ENCODE results near the gene ZCCHC14.
A peak's percentile ranks its signal among the peaks of the same experiment; 100 is the strongest.

ZCCHC14 gene

DNA sequence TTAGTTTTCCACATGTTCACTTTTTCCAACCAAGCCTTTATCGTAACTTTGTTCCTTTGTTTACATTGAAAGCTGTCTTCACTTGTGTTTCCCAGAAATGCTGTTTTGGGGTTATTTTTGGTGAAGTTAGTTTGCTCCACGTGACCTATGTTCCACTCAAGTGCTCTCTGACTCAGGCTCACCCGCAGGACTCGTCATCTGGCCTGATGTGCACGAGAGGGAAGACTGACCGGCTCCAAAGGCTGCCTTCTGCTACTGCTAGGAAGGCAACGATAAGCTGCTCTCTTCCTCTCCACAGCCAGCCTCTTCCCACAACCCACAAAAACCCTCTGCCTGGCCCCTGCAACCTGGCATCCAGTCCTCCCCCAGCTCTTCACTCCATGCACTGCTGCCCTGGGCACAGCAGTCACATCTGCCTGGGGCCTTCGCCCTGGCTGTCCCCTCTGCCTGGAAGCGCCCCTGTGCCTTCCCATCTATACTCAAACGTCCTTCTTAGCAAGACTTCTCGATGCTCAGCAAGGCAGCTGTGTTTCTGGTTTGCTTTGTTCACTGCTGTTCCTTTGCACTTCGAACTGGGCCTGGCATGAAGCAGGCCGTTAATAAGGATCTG, 28.0 kb downstream of the ZCCHC14 start:
- peak overlapping the region; percentile 47 for H3K4me2 ChIP-seq (ENCODE audit: low read length)

DNA sequence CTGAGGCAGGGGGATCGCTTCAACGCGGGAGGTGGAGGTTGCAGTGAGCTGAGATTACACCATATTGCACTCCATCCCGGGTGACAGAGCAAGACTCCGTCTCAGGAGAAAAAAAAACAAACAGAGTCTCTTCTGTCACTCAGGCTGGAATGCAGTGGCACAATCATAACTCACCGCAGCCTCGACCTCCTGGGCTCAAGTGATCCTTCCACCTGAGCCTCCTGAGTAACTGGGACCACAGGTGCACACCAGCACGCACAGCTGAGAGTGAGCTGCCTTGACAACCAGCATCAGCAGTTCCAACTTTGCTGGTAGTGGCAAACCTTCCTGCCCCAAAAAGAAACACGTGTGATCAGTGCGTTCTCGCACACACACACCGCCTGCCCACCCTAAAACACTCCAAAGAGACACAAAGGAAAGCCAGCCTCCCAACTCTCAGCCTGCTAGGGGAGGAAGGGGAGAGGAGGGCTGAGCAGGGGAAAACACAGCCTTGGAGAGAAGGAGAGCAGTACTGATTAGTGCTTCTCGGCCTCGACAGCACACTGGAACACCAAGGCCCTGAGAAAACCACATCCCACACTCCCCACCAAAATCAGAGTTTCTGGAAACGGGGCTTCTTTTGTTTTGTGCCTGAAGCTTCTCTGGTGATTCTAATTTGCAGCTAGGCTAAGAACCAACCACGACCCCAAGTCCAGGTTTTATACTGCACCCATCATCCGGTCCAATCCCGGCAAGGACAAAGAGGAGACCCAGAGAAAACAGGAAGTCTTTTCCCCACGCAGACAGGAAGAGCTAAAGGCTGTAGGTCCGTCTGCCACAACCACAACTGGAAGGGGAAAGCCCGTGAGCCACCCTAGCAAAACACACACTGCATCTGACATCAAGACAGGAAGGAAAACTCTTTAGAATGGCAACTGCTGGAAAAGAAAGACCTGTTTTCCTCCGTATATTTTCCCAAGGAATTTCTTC, 28.8 kb downstream of the ZCCHC14 start:
- no peaks in the 10 kb centered on the region for H4K20me1 ChIP-seq (ENCODE audit: control insufficient read depth, insufficient read depth, low read depth, low read length)
- H3K4me2 ChIP-seq (ENCODE audit: low read length), result peak overlapping the region; percentile 47
- H3F3A ChIP-seq (ENCODE audit: control insufficient read depth, insufficient read depth), result no peaks in the 10 kb centered on the region
- H3K27ac ChIP-seq (ENCODE audit: low read depth, low read length), result peak overlapping the region; percentile 53
- H3K9me3 ChIP-seq (ENCODE audit: control insufficient read depth, insufficient read depth, low read length), result no peaks in the 10 kb centered on the region
- H3K9me2 ChIP-seq (replicated peaks; ENCODE audit: control insufficient read depth, low read length), result no peaks in the 10 kb centered on the region
- H3K4me1 ChIP-seq (ENCODE audit: control insufficient read depth, low read length), result peaks cover 37% of the 10 kb centered on the region
- H3K4me3 ChIP-seq (ENCODE audit: low read length), result peak overlapping the region; percentile 29
- TF ChIP-seq EZH2phosphoT487 (IDR thresholded peaks at IDR 0.05; ENCODE audit: borderline replicate concordance, low read length), result no peak
- TF ChIP-seq, protein P1, sequence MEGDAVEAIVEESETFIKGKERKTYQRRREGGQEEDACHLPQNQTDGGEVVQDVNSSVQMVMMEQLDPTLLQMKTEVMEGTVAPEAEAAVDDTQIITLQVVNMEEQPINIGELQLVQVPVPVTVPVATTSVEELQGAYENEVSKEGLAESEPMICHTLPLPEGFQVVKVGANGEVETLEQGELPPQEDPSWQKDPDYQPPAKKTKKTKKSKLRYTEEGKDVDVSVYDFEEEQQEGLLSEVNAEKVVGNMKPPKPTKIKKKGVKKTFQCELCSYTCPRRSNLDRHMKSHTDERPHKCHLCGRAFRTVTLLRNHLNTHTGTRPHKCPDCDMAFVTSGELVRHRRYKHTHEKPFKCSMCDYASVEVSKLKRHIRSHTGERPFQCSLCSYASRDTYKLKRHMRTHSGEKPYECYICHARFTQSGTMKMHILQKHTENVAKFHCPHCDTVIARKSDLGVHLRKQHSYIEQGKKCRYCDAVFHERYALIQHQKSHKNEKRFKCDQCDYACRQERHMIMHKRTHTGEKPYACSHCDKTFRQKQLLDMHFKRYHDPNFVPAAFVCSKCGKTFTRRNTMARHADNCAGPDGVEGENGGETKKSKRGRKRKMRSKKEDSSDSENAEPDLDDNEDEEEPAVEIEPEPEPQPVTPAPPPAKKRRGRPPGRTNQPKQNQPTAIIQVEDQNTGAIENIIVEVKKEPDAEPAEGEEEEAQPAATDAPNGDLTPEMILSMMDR (IDR thresholded peaks at IDR 0.05; ENCODE audit: low read depth, low read length, poor library complexity, severe bottlenecking), result no peak
- H3K79me2 ChIP-seq (ENCODE audit: control insufficient read depth, low read length), result peaks cover 12% of the 10 kb centered on the region
- H3K27me3 ChIP-seq (ENCODE audit: control insufficient read depth, low read length), result no peaks in the 10 kb centered on the region
- H3K36me3 ChIP-seq (ENCODE audit: control insufficient read depth, low read length), result no peaks in the 10 kb centered on the region

More for the DNA sequence above, 28.0 kb downstream of the ZCCHC14 start:
- Histone ChIP-seq H3K27me3 (ENCODE audit: control insufficient read depth, low read length) (no peaks in the 10 kb centered on the region), H3F3A (ENCODE audit: control insufficient read depth, insufficient read depth) (no peaks in the 10 kb centered on the region), H3K27ac (ENCODE audit: low read depth, low read length) (peak overlapping the region; percentile 53), H3K9me3 (ENCODE audit: control insufficient read depth, insufficient read depth, low read length) (no peaks in the 10 kb centered on the region), H3K4me3 (ENCODE audit: low read length) (peak overlapping the region; percentile 29), H4K20me1 (ENCODE audit: control insufficient read depth, insufficient read depth, low read depth, low read length) (no peaks in the 10 kb centered on the region), H3K4me1 (ENCODE audit: control insufficient read depth, low read length) (peaks cover 37% of the 10 kb centered on the region), H3K79me2 (ENCODE audit: control insufficient read depth, low read length) (peaks cover 12% of the 10 kb centered on the region), H3K9me2 (replicated peaks; ENCODE audit: control insufficient read depth, low read length) (no peaks in the 10 kb centered on the region), H3K36me3 (ENCODE audit: control insufficient read depth, low read length) (no peaks in the 10 kb centered on the region)
- TF ChIP-seq EZH2phosphoT487 (IDR thresholded peaks at IDR 0.05; ENCODE audit: borderline replicate concordance, low read length), result no peak
- TF ChIP-seq, protein P1 (IDR thresholded peaks at IDR 0.05; ENCODE audit: low read depth, low read length, poor library complexity, severe bottlenecking), result no peak

DNA sequence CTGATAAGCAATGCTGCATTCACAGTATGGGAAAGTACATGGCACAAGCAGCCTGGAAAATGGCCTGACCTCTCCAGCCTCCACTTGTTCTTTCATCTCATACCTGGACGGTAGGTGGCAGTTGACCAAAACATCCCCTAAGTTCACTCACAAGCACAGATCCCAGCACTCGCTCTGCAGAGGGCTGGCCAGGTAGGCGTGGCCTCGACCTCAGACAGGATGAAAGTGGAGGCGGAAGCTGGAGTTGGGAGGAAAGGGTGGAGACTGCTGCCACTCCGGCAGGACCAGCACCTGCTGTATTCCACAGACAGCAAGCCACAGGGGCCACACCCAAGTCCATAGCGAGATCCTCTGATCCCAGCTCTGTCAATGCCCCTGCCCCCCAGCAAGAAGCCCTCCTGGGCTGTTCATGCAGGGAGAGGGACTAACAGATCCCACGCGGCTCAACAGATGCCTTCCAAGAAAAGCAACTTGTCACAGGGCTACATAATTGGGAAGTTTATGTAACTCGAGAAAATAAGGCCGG, 31.3 kb downstream of the ZCCHC14 start:
- no peak for TF ChIP-seq EZH2phosphoT487 (IDR thresholded peaks at IDR 0.05; ENCODE audit: borderline replicate concordance, low read length)
- TF ChIP-seq, protein P1 (IDR thresholded peaks at IDR 0.05; ENCODE audit: low read depth, low read length, poor library complexity, severe bottlenecking), result peak; percentile 68
- Histone ChIP-seq H3K9me2 (replicated peaks; ENCODE audit: control insufficient read depth, low read length) (no peaks in the 10 kb centered on the region), H3F3A (ENCODE audit: control insufficient read depth, insufficient read depth) (no peaks in the 10 kb centered on the region), H3K36me3 (ENCODE audit: control insufficient read depth, low read length) (no peaks in the 10 kb centered on the region), H4K20me1 (ENCODE audit: control insufficient read depth, insufficient read depth, low read depth, low read length) (no peaks in the 10 kb centered on the region), H3K4me2 (ENCODE audit: low read length) (peak overlapping the region; percentile 64), H3K9me3 (ENCODE audit: control insufficient read depth, insufficient read depth, low read length) (no peaks in the 10 kb centered on the region), H3K27ac (ENCODE audit: low read depth, low read length) (no peak overlapping the region), H3K27me3 (ENCODE audit: control insufficient read depth, low read length) (no peaks in the 10 kb centered on the region), H3K79me2 (ENCODE audit: control insufficient read depth, low read length) (peaks cover 9% of the 10 kb centered on the region), H3K4me1 (ENCODE audit: control insufficient read depth, low read length) (peaks cover 34% of the 10 kb centered on the region), H3K4me3 (ENCODE audit: low read length) (peak overlapping the region; percentile 63)

All from DOHH2 (cell line).